ENCODE measurements around the gene COL9A3.
A peak's percentile ranks its signal among the peaks of the same experiment; 100 is the strongest.

Gene COL9A3

GRCh38 chr20:62823688-62824475, 7.0 kb downstream of the COL9A3 start:
- H4K20me1 ChIP-seq (ENCODE audit: insufficient read depth, low read length, poor library complexity, severe bottlenecking), result no peaks in the 10 kb centered on the region
- H3K4me3 ChIP-seq (ENCODE audit: low read length, poor library complexity, severe bottlenecking), result peak overlapping the region; percentile 71
- H3K4me2 ChIP-seq (ENCODE audit: low read depth, low read length, poor library complexity, severe bottlenecking), result peak overlapping the region; percentile 71
- H3K36me3 ChIP-seq (ENCODE audit: insufficient read depth, low read length), result no peaks in the 10 kb centered on the region
- H3K79me2 ChIP-seq (ENCODE audit: insufficient read depth, low read length), result no peaks in the 10 kb centered on the region
- H3K9me2 ChIP-seq (replicated peaks; ENCODE audit: low read depth, low read length), result no peaks in the 10 kb centered on the region
- TF ChIP-seq CTCF (conservative IDR thresholded peaks at IDR 0.05; ENCODE audit: low read length) (no peak), EZH2phosphoT487 (IDR thresholded peaks at IDR 0.05; ENCODE audit: borderline replicate concordance) (no peak)
- no peaks in the 10 kb centered on the region for H3K27me3 ChIP-seq (ENCODE audit: insufficient read depth, low read length, poor library complexity, severe bottlenecking)
- H2AFZ ChIP-seq (ENCODE audit: low read length), result no peak overlapping the region
- no peaks in the 10 kb centered on the region for H3F3A ChIP-seq (ENCODE audit: low read depth)
- H3K9me3 ChIP-seq (ENCODE audit: insufficient read depth, low read depth, low read length), result no peaks in the 10 kb centered on the region
- no peaks in the 10 kb centered on the region for H3K4me1 ChIP-seq (ENCODE audit: insufficient read depth, low read length, poor library complexity, severe bottlenecking)
- no peak overlapping the region for H3K9ac ChIP-seq (ENCODE audit: low read depth, low read length, poor library complexity, severe bottlenecking)

- H4K20me1 ChIP-seq (ENCODE audit: insufficient read depth, low read length, poor library complexity, severe bottlenecking), result no peaks in the 10 kb centered on the region
- TF ChIP-seq EZH2phosphoT487 (IDR thresholded peaks at IDR 0.05; ENCODE audit: borderline replicate concordance), result no peak
- no peak for TF ChIP-seq CTCF (conservative IDR thresholded peaks at IDR 0.05; ENCODE audit: low read length)
- H3K9me3 ChIP-seq (ENCODE audit: insufficient read depth, low read depth, low read length), result no peaks in the 10 kb centered on the region
- H3K9me2 ChIP-seq (replicated peaks; ENCODE audit: low read depth, low read length), result no peaks in the 10 kb centered on the region
- H3K79me2 ChIP-seq (ENCODE audit: insufficient read depth, low read length), result no peaks in the 10 kb centered on the region
- H3F3A ChIP-seq (ENCODE audit: low read depth), result no peaks in the 10 kb centered on the region
- H3K4me2 ChIP-seq (ENCODE audit: low read depth, low read length, poor library complexity, severe bottlenecking), result peak overlapping the region; percentile 71
- peak overlapping the region; percentile 59 for H3K9ac ChIP-seq (ENCODE audit: low read depth, low read length, poor library complexity, severe bottlenecking)
- no peaks in the 10 kb centered on the region for H3K36me3 ChIP-seq (ENCODE audit: insufficient read depth, low read length)
- peak overlapping the region; percentile 71 for H3K4me3 ChIP-seq (ENCODE audit: low read length, poor library complexity, severe bottlenecking)
- no peaks in the 10 kb centered on the region for H3K27me3 ChIP-seq (ENCODE audit: insufficient read depth, low read length, poor library complexity, severe bottlenecking)
- H3K4me1 ChIP-seq (ENCODE audit: insufficient read depth, low read length, poor library complexity, severe bottlenecking), result no peaks in the 10 kb centered on the region
- H2AFZ ChIP-seq (ENCODE audit: low read length), result peak overlapping the region; percentile 70; the same call in 1 of the 2 replicates
Measured at GRCh38 chr20:62824476-62825332, 7.9 kb downstream of the COL9A3 start.

GRCh38 chr20:62825333-62825985, 8.6 kb downstream of the COL9A3 start:
- no peak overlapping the region for H3K4me2 ChIP-seq (ENCODE audit: low read depth, low read length, poor library complexity, severe bottlenecking)
- H3K4me1 ChIP-seq (ENCODE audit: insufficient read depth, low read length, poor library complexity, severe bottlenecking), result no peaks in the 10 kb centered on the region
- no peak overlapping the region for H3K4me3 ChIP-seq (ENCODE audit: low read length, poor library complexity, severe bottlenecking)
- H3K9me2 ChIP-seq (replicated peaks; ENCODE audit: low read depth, low read length), result no peaks in the 10 kb centered on the region
- H3K9me3 ChIP-seq (ENCODE audit: insufficient read depth, low read depth, low read length), result no peaks in the 10 kb centered on the region
- no peaks in the 10 kb centered on the region for H3K36me3 ChIP-seq (ENCODE audit: insufficient read depth, low read length)
- TF ChIP-seq CTCF (conservative IDR thresholded peaks at IDR 0.05; ENCODE audit: low read length), result no peak
- no peak for TF ChIP-seq EZH2phosphoT487 (IDR thresholded peaks at IDR 0.05; ENCODE audit: borderline replicate concordance)
- no peak overlapping the region for H2AFZ ChIP-seq (ENCODE audit: low read length)
- no peaks in the 10 kb centered on the region for H3K79me2 ChIP-seq (ENCODE audit: insufficient read depth, low read length)
- H3K9ac ChIP-seq (ENCODE audit: low read depth, low read length, poor library complexity, severe bottlenecking), result no peak overlapping the region
- no peaks in the 10 kb centered on the region for H3K27me3 ChIP-seq (ENCODE audit: insufficient read depth, low read length, poor library complexity, severe bottlenecking)
- no peaks in the 10 kb centered on the region for H4K20me1 ChIP-seq (ENCODE audit: insufficient read depth, low read length, poor library complexity, severe bottlenecking)
- no peaks in the 10 kb centered on the region for H3F3A ChIP-seq (ENCODE audit: low read depth)

All from Loucy (cell line).